GM12864 (cell line): ENCODE results near the gene ZNF646.

Experiments used
- DNase-seq: peaks from one replicate; pipeline ENCODE4 v3.0.0-alpha.2; 2011; ENCODE audit warnings: low read depth
- H3K4me3 ChIP-seq: 2 replicates; pipeline ENCODE4 v1.5.1; 2011; ENCODE audit warnings: mild to moderate bottlenecking, low read depth, low read length, control low read depth
- CTCF ChIP-seq: IDR thresholded peaks from 2 replicates; pipeline ENCODE4 v1.5.1; 2011; ENCODE audit warnings: low read depth, mild to moderate bottlenecking, moderate library complexity, low read length, control low read depth, inconsistent platforms; ENCODE audit errors: missing control alignments

The ZNF646 gene

GRCh38 chr16:31073970-31074813 lies at the start of gene ZNF646, which contains the start of gene ZNF668:
Gene ZNF646, plus strand, starts transcription at chr16:31074422. Its CDS starts 1,903 bp downstream, at chr16:31076325.
Gene ZNF668, minus strand, starts transcription at chr16:31074240. Its CDS starts 9,781 bp downstream, at chr16:31064459.
- peak; percentile 99 for DNase-seq
- peak within 1 kb of the TSS; percentile 97 for H3K4me3 ChIP-seq
- TF ChIP-seq CTCF, result no peak

GRCh38 chr16:31025339-31025738 lies 48.9 kb upstream of the ZNF646 start:
- no peak overlapping the region for H3K4me3 ChIP-seq
- DNase-seq, result no peak
- TF ChIP-seq CTCF, result no peak

- no peak overlapping the region for H3K4me3 ChIP-seq
- no peak for TF ChIP-seq CTCF
- no peak for DNase-seq
Measured at GRCh38 chr16:31029272-31029671, 45.0 kb upstream of the ZNF646 start.

GRCh38 chr16:31031276-31031675 lies 42.9 kb upstream of the ZNF646 start:
- H3K4me3 ChIP-seq, result no peak overlapping the region
- DNase-seq, result no peak

GRCh38 chr16:31032736-31033708 lies 41.2 kb upstream of the ZNF646 start, which contains the start of gene STX4:
Gene STX4, plus strand, starts transcription at chr16:31033558. Its CDS starts 248 bp downstream, at chr16:31033806.
- TF ChIP-seq CTCF, result no peak
- peak; percentile 95 for DNase-seq
- peak within 1 kb of the TSS; percentile 93 for H3K4me3 ChIP-seq

More at GRCh38 chr16:31031276-31031675, 42.9 kb upstream of the ZNF646 start:
- no peak for TF ChIP-seq CTCF

GRCh38 chr16:31033709-31034492 lies 40.3 kb upstream of the ZNF646 start:
- H3K4me3 ChIP-seq, result peak overlapping the region; percentile 93
- no peak for TF ChIP-seq CTCF
- peak; percentile 45 for DNase-seq
